Keratinocyte (primary cell): Measurements from ENCODE around the gene CREB3L1. TPM values are rescaled to one million over a fixed set of nuclear protein-coding genes. Genes with fewer than 3 reads are reported as not detected.

Source experiments
- DNase-seq: peaks from one replicate; pipeline ENCODE4 v3.0.0-alpha.2; 2011; ENCODE audit warnings: low read depth, missing footprints, low spot score
- FAIRE-seq: peaks from 2 replicates; lab custom pipeline; 2011; peaks lifted over from hg19 to GRCh38; lab: Jason Lieb, UNC
- H2AFZ ChIP-seq: 2 replicates; pipeline ENCODE4 v1.6.0; 2012; ENCODE audit warnings: low read length, control low read depth, inconsistent platforms; ENCODE audit not compliant: control insufficient read depth
- H3K27ac ChIP-seq: 2 replicates; pipeline ENCODE4 v1.5.1; 2011; ENCODE audit warnings: low read length; ENCODE audit not compliant: control insufficient read depth, insufficient read depth
- H3K27me3 ChIP-seq: 3 replicates; pipeline ENCODE4 v1.6.0; 2011; ENCODE audit warnings: low read length; ENCODE audit not compliant: control insufficient read depth, insufficient read depth; ENCODE audit errors: extremely low read depth
- H3K36me3 ChIP-seq, 2 experiments: 2 replicates in 1 of 2; 3 replicates in 1 of 2; pipeline ENCODE4 v1.5.1; 2011; ENCODE audit warnings: low read length in 2 of 2, mild to moderate bottlenecking in 1 of 2; ENCODE audit not compliant: control insufficient read depth in 2 of 2, insufficient read depth in 2 of 2; ENCODE audit errors: extremely low read depth in 1 of 2
- H3K4me1 ChIP-seq: 3 replicates; pipeline ENCODE4 v1.5.1; 2011; ENCODE audit warnings: low read length; ENCODE audit not compliant: control insufficient read depth, insufficient read depth; ENCODE audit errors: extremely low read depth
- H3K4me2 ChIP-seq: 3 replicates; pipeline ENCODE4 v1.6.0; 2011; ENCODE audit warnings: low read depth, low read length; ENCODE audit not compliant: control insufficient read depth, insufficient read depth; ENCODE audit errors: extremely low read depth
- H3K4me3 ChIP-seq, 3 experiments: fragments of 200-600 bp in 1 of 3; sonication (generic) in 1 of 3; 2 replicates in 2 of 3; 3 replicates in 1 of 3; pipeline ENCODE4 v1.5.1; 2011 to 2016; ENCODE audit warnings: low read length in 3 of 3, mild to moderate bottlenecking in 3 of 3, control low read depth in 2 of 3, inconsistent platforms in 1 of 3, low read depth in 1 of 3, mixed read lengths in 1 of 3, mixed run types in 1 of 3, moderate library complexity in 1 of 3; ENCODE audit not compliant: control insufficient read depth in 2 of 3, insufficient read depth in 2 of 3; ENCODE audit errors: extremely low read depth in 1 of 3
- H3K79me2 ChIP-seq: 2 replicates; pipeline ENCODE4 v1.6.0; 2012; ENCODE audit warnings: low read length; ENCODE audit not compliant: control insufficient read depth, insufficient read depth
- H3K9ac ChIP-seq: 3 replicates; pipeline ENCODE4 v1.6.0; 2011; ENCODE audit warnings: low read length; ENCODE audit not compliant: control insufficient read depth, insufficient read depth; ENCODE audit errors: extremely low read depth
- H3K9me1 ChIP-seq: 3 replicates; pipeline ENCODE4 v1.6.0; 2011; ENCODE audit warnings: low read length; ENCODE audit not compliant: control insufficient read depth, insufficient read depth; ENCODE audit errors: extremely low read depth
- H3K9me3 ChIP-seq: 2 replicates; pipeline ENCODE4 v1.5.1; 2012; ENCODE audit warnings: low read depth, low read length; ENCODE audit not compliant: control insufficient read depth
- H4K20me1 ChIP-seq: 3 replicates; pipeline ENCODE4 v1.6.0; 2011; ENCODE audit warnings: low read length; ENCODE audit not compliant: control insufficient read depth, insufficient read depth; ENCODE audit errors: extremely low read depth
- CTCF ChIP-seq, 3 experiments: IDR thresholded peaks in 1 of 3; conservative IDR thresholded peaks in 1 of 3; optimal IDR thresholded peaks in 1 of 3; 2 replicates in 2 of 3; 3 replicates in 1 of 3; pipeline versions ENCODE3 to v1.5.1; 2011; ENCODE audit warnings: low read length in 3 of 3, mild to moderate bottlenecking in 3 of 3, moderate library complexity in 2 of 3, control low read depth in 1 of 3, inconsistent platforms in 1 of 3; ENCODE audit not compliant: insufficient read depth in 2 of 3; ENCODE audit errors: extremely low read depth in 1 of 3
- EZH2 ChIP-seq: IDR thresholded peaks from one replicate; pipeline ENCODE4 v1.6.1; 2012; ENCODE audit warnings: inconsistent platforms, mild to moderate bottlenecking, low read length, moderate library complexity
- dilution Hi-C: fragments of 300-500 bp; cut with MboI; formaldehyde crosslinking; loops from one replicate; pipeline ENCODE4 v1.7.0; 2020; ENCODE audit warnings: low sequenced_read_pairs; ENCODE audit not compliant: extremely low pct_ligation_motif_present
- polyA plus RNA-seq, 5 experiments: library from polyadenylated mRNA; depleted of rRNA in 3 of 5; stranded (reverse) in 3 of 5; stranded (forward) in 1 of 5; unstranded in 1 of 5; fragments of >200 nt; gene quantifications; 1 replicate in 1 of 5; 2 replicates in 3 of 5; 3 replicates in 1 of 5; pipeline versions ENCODE4 v1.2.1 to v1.2.3, GENCODE V29; 2011 to 2012; ENCODE audit warnings: missing spikeins in 2 of 5, low read depth in 1 of 5, low replicate concordance in 1 of 5

Gene CREB3L1
- polyA plus RNA-seq, 1 donor (not counting 4 experiments of a cell fraction or from before 2014, with no cell fraction given): not detected

- H2AFZ ChIP-seq: no peak overlapping the region
- no peaks in the 10 kb centered on the region for H3K9me3 ChIP-seq
- no peak overlapping the region for H3K4me2 ChIP-seq
- H3K4me1 ChIP-seq: peaks cover 6% of the 10 kb centered on the region
- H4K20me1 ChIP-seq: no peaks in the 10 kb centered on the region
- TF ChIP-seq EZH2 (no peak), CTCF (optimal IDR thresholded peaks at IDR 0.05 in 1 of 3, IDR thresholded peaks at IDR 0.05 in 1 of 3, conservative IDR thresholded peaks at IDR 0.05 in 1 of 3; ENCODE audit: extremely low read depth in 1 of 3, insufficient read depth in 2 of 3, low read length in 3 of 3) (no peak)
- dilution Hi-C loops: no loop called here
- no peaks in the 10 kb centered on the region for H3K9me1 ChIP-seq
- no peaks in the 10 kb centered on the region for H3K79me2 ChIP-seq
- H3K27me3 ChIP-seq: no peaks in the 10 kb centered on the region
- H3K27ac ChIP-seq: no peak overlapping the region
- H3K9ac ChIP-seq: no peak overlapping the region
- no peak for DNase-seq
- no peak for FAIRE-seq
- H3K4me3 ChIP-seq: no peak overlapping the region
- H3K36me3 ChIP-seq: no peaks in the 10 kb centered on the region
These were observed 30.4 kb downstream of the CREB3L1 start for GRCh38 chr11:46307785-46308341.

- Histone ChIP-seq H3K9me1 (no peaks in the 10 kb centered on the region), H3K4me2 (no peak overlapping the region), H3K27ac (no peak overlapping the region), H3K9ac (no peak overlapping the region), H3K27me3 (no peaks in the 10 kb centered on the region), H2AFZ (no peak overlapping the region), H3K36me3 (no peaks in the 10 kb centered on the region), H3K4me3 (no peak overlapping the region), H3K79me2 (no peaks in the 10 kb centered on the region), H3K4me1 (peaks cover 6% of the 10 kb centered on the region), H4K20me1 (no peaks in the 10 kb centered on the region), H3K9me3 (no peaks in the 10 kb centered on the region)
- DNase-seq (no peak), FAIRE-seq (no peak)
- dilution Hi-C loops: no loop called here
- TF ChIP-seq CTCF (optimal IDR thresholded peaks at IDR 0.05 in 1 of 3, IDR thresholded peaks at IDR 0.05 in 1 of 3, conservative IDR thresholded peaks at IDR 0.05 in 1 of 3; ENCODE audit: extremely low read depth in 1 of 3, insufficient read depth in 2 of 3, low read length in 3 of 3) (peak; percentile 90 to 97 (median 93)), EZH2 (no peak)
These were observed 31.4 kb downstream of the CREB3L1 start for GRCh38 chr11:46308631-46309419.
